NCI-H2171 treated with DMSO at 0.1 percent for 48 hours (cell line): ENCODE data around the gene IRF3.
A peak's percentile ranks its signal among the peaks of the same experiment; 100 is the strongest.

Source experiments
- DNase-seq: peaks from one replicate; lab custom pipeline; 2025; lab: John Stamatoyannopoulos, UW

The IRF3 gene, protein sequence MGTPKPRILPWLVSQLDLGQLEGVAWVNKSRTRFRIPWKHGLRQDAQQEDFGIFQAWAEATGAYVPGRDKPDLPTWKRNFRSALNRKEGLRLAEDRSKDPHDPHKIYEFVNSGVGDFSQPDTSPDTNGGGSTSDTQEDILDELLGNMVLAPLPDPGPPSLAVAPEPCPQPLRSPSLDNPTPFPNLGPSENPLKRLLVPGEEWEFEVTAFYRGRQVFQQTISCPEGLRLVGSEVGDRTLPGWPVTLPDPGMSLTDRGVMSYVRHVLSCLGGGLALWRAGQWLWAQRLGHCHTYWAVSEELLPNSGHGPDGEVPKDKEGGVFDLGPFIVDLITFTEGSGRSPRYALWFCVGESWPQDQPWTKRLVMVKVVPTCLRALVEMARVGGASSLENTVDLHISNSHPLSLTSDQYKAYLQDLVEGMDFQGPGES

DNA sequence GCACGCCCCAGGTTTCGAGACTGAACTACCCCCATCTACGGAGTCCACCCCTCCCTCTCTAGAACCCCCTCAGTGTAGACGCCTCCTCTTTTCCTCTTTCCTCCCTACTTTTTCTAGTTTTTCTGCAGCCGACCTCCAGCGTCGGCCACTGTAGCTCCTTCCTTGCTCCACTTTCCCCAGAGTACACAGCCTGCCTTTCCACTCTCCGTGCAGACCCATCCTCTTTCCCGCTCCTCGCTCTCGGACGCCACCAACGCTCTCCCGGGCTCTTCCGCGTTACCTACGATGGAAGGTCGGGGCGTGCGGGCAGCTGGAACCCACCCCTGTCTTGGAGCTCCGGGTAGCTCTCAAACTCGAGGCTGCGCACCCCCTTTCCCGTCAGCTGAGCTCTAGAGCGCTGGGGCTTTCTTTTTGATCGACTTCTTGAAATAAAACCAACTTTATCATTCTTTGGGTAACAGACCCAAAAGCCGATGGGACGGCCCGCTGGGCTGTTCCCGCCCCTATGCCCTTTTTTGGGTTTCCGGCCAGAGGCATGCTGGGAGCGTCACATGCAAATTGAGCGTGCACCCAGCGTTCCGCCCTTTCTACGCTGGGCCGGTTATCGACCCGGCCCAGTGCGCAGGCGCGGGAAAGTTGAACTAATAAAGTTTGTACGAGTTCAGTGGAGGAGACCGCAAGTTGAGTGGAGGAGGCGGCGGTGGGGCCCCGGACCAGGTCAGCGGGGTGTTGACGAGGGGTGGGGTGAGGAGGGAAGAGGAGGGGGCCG lies at the start of gene IRF3, which contains the start of gene BCL2L12:
Gene IRF3, minus strand, starts transcription at position 507 of the 769 bp plus-strand sequence. CDS start 1,019 bp downstream, outside the sequence.
Gene BCL2L12, plus strand, starts transcription at position 583 of the 769 bp plus-strand sequence. CDS start 760 bp downstream, outside the sequence.
- DNase-seq, result peak; percentile 86

DNA sequence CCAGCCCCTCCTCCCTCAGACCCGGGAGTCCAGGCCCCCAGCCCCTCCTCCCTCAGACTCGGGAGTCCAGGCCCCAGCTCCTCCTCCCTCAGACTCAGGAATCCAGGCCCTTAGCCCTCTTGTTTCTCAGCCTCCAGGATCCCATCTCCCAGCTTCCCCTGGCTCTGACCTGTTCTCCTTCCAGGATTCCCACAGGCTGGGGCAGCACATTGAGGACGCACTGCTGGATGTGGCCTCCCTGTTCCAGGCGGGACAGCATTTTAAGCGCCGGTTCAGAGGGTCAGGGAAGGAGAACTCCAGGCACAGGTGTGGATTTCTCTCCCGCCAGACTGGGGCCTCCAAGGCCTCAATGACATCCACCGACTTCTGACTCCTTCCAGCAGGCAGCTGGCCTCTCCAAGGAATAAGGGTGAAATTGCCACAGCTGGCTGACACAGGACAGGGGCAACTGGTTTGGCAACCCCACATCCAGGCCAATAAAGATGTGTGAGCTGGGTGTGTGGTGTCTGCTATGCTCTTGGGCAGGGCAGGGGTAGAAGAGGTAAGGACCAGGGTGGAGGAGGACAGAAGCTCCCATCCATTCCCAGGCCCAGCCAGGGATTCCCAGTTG lies 47.7 kb upstream of the IRF3 start:
- no peak for DNase-seq

GRCh38 chr19:49712397-49712859 lies 46.8 kb upstream of the IRF3 start:
- no peak for DNase-seq

GRCh38 chr19:49710372-49710951 lies 44.8 kb upstream of the IRF3 start:
- no peak for DNase-seq

GRCh38 chr19:49705919-49706318 lies 40.3 kb upstream of the IRF3 start:
- DNase-seq, result no peak

DNA sequence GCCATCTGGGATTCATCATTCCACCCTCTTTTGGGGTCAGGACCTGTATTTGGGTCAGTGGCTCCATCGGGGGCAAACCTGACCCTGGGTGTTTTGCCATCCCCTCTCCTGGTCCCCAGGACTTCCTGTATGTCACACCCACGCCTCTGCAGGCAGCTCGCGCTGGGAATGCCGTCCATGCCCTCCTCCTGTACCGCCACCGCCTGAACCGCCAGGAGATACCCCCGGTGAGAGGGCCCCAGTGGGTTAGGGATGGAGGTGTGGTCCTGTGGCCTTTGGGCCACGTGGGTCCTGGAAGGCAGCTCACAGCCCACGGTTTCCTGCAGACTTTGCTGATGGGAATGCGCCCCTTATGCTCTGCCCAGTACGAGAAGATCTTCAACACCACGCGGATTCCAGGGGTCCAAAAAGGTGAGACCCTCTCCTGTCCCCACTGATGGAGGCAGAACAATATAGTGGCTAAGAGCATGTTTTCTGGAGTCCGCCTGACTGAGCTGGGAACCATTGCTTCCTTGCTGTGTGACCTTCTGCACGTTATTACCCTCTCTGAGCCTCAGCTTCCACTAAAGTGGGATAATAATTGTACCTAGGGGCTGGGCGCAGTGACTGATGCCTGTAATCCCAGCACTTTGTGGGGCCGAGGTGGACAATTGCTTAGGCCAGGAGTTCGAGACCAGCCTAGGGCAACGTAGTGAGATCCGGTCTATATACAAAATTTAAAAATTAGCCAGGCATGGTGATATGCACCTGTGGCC lies 39.4 kb upstream of the IRF3 start:
- DNase-seq, result no peak

GRCh38 chr19:49701271-49701786 lies 35.7 kb upstream of the IRF3 start:
- no peak for DNase-seq

DNA sequence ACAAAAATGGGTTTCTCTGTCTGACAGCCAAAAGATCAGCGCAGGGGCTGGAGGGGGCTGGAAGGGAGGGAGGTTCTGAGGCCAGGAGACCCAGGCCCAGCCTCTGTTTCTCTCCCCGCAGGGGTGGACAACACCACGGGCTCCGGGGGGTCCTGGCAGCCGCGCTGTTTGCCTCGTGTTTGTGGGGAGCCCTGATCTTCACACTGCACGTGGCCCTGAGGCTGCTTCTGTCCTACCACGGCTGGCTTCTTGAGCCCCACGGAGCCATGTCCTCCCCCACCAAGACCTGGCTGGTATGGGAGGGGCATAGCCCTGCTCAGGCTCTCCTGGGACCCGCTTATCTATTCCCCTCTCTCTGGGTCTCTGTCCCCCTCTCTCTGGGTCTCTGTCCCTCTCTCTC lies 34.9 kb upstream of the IRF3 start:
- no peak for DNase-seq

DNA sequence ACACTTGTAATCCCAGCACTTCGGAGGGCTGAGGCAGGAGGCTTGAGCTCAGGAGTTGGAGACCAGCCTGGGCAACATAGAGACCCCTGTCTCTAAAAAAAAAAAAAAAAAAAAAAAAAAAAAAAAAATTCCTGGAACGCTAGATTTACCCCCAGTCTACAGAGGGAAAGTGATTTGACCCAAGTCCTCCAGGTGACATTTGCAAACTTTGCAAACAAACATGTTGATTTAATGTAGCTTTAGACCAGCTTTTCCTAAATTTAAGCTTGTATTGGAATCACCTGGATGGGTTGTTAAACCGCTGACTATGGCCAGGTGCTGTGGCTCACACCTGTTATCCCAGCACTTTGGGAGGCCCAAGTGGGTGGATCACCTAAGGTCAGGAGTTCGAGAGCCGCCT lies 33.7 kb upstream of the IRF3 start:
- no peak for DNase-seq

DNA sequence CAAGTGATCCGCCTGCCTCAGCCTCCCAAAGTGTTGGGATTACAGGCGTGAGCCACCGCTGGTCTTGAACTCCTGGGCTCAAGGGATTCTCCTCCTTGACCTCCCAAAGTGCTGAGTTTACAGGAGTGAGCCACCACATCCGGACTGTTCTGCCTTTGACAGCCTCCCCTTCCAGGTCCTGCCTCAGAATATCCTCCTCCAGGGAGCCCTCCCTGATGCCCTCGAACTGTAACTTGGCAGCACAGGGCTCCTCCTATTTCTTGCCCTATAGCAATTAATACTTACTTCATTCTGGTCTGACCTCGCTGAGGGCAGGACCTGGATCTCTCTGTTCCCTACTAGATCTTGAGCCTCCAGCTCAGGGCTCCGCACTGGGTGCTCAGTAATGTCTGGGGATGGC lies 31.2 kb upstream of the IRF3 start:
- DNase-seq, result no peak

DNA sequence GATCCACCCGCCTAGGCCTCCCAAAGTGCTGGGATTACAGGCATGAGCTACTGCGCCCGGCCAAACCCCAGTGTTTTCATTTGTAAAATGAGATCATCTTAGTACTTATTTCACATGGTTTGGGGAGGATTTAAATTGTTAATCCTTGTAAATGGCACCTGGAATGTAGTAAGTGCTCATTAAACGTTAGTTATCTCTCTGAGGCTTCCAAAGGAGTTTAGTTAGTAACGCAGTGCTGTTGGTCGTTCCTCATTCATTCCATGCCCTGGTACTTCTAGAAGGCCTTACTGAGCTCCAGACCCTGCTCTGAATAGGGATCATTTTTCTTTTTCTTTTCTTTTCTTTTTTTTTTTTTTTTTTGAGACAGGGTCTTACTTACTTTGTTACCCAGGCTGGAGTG lies 30.5 kb upstream of the IRF3 start:
- no peak for DNase-seq

GRCh38 chr19:49692147-49692506 lies 26.5 kb upstream of the IRF3 start:
- no peak for DNase-seq

DNA sequence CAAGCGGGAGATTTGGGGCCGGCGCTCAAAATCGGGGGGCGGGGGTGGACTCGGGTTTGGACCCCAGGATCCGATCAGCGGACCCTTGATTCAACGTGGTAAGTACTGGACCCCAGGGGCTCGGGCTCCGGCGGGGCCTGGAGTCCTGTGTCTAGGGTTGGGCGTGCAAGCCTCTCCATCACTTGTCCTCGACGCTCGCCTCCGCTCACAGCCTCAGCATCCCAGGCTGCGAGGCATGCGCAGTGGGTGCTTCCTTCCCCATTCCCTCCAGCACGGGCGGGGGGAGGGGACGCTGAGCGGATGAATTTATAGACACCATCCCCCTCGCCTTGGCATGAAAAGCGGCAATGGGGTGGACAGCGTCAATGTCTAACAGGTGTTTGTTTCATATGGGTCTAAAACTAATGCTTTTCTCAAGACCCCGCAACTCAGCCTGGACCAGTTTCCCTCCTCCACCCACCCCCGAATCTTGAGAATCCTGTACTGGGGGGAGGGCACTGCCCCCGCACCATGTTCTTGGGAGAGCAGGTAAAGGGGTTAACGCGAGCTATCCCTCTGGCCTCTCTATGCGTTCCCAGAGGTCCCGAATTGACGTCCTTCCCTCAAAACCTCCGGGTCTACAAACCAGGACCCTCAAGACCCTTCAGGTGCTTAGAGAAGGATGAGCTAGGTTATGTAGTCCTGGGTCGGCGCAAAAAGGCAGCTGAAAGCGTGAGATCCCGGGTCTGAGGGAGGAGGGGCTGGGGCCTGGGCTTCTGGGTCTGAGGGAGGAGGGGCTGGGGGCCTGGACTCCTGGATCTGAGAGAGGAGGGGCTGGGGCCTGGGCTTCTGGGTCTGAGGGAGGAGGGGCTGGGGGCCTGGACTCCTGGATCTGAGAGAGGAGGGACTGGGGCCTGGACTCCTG lies 25.8 kb upstream of the IRF3 start:
- peak; percentile 72 for DNase-seq

- DNase-seq, result peak; percentile 95
Measured at GRCh38 chr19:49690656-49691242, 25.1 kb upstream of the IRF3 start, which contains the start of gene CPT1C. Gene CPT1C, plus strand, starts transcription at chr19:49691116. Its CDS starts 1,137 bp downstream, at chr19:49692253.

DNA sequence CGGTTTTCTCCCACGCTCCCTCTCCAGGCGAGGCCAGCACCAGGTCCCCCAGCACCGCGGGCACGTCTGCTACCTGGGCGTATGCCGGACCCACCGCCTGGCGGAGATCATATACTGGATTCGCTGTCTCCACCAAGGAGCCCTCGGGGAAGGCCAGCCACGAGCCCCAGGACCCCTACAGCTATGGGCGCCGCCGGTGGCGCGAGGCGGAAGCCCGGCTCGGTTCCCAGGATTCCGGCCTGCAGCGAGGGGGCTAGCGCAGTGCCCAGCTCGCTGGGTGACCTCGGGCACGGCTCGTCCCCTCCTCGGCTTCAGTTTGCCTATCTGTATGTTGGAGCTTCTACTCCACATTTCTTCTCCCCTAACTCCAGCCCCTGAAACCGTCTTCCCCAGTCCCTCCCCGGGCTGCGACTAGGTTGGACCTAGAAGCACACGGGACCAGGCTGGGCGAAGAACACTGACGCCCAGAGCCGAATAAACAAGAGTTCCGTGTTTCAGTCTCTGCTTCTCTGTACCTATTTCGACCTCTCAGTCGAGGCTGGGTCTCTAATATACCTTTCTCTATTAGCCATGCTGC lies 24.5 kb upstream of the IRF3 start:
- no peak for DNase-seq

DNA sequence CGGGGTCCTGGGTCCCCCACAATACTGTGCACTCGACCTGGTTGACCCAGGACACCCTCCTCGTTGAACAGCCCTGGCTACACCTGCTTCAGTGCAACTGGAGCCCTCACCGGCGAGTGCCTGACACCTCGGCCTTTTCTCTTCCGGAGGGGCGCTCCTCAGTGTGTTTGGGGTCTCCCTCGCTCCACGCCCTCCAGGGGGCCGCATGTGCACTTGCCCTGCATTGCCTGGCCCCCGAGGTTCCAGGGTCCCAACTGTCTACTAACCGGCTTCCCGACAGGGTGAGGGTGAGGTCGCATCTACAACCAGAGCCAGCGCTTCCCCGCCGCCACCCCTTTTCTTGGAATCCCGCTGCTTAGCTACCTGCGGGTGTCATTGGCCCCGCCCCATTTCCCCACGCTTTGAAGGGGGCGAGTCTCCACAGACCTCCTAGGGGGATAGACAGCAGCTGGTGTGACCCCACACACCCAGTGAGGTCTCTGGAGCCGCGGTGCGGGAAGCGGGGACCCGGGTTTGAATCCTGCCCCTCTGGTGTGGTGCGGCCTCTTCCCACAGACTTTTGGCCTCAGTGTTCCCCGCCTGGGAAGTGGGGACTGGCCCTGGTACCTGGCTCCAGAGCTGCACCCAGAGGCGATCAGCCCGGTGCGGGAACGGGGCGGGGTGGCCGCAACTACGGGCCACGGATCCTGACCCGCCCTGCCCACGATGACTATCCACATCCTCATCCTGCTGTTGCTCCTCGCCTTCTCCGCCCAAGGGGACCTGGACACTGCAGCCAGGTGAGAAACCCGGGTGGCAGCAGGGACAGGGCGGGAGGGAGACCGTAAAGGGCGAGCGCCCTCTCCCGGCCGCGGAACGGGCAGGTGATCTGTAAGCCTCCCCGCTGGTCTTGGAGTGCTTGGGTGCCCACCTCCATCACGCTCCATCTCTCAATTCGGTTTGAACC lies 23.7 kb upstream of the IRF3 start, which contains the start of gene ADM5:
Gene ADM5, plus strand, starts transcription at position 462 of the 946 bp plus-strand sequence. Its CDS starts 244 bp downstream, at position 706.
- peak; percentile 59 for DNase-seq

DNA sequence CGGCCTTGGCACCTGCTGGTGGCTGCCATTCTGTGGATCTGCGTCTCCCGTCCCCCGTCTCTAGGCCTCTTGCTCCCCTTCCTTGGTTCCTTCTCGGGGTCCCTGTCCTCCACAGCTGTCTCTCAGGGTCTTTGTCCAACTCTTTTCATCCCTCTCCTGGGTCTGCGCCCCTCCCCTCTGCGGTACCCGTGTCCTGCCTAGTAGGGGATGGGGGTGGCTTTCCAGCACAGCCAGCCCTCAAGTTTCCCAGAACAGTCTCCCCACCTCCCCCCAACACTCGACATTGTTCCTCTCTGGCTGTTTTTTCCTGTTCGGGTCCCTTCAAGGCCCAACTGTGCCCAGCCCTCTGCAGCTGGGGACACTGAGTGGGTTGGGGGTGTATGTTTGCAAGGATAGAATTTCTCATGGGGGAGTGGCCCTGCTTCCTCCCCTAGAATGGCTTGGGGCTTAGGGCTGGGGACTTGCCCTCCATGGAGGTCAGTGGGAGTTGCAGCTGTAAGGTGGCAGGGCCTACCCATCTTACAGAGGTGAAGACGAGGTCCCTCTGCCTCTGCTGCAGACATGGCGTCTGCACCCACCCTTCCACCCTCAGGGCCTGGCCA lies 23.0 kb upstream of the IRF3 start:
- DNase-seq, result no peak
